Uterus (tissue), 2 donors: ENCODE measurements around the gene CAMK2B.

ENCODE experiments used
- CTCF ChIP-seq, 4 experiments: fragments of 200-600 bp in 2 of 4; fragments of 450-650 bp in 2 of 4; sonication (generic) in 2 of 4; IDR thresholded peaks; one replicate each; pipeline ENCODE4 v1.5.1; 2016 to 2019; ENCODE audit warnings: antibody characterized with exemption in 4 of 4, mild to moderate bottlenecking in 2 of 4, moderate library complexity in 1 of 4
- POLR2A ChIP-seq, 2 donors: fragments of 450-650 bp; IDR thresholded peaks; one replicate each; pipeline ENCODE4 v1.6.1; 2016; ENCODE audit warnings: antibody characterized with exemption in 2 of 2, mild to moderate bottlenecking in 1 of 2, moderate library complexity in 1 of 2

DNA sequence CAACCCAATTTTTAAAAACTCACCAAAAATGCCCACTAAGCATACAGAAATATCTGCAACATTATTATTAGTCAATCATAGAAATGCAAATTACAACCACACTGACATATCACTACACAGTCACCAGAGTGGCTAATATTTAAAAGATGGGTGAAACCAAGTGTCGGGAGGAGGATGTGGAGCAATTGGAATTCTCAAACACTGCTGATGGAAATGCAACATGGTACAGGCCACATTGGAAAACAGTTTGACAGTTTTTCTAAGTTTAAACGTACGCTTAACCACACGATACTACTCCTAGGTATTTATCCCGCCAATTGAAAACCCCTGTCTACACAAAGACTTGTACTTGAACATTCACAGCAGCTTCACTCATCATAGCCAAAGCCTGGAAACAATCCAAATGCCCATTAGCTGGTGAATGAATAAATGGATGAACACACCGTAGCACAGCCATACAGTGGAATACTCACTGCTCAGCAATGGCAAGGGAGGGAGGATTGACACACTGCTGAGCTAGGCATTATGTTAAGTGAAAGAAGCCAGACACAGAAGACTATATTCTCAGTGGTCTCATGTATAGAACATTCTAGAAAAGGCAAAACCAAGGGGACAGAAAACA lies 152.5 kb downstream of the CAMK2B start:
- no peak for TF ChIP-seq CTCF (IDR thresholded peaks at IDR 0.05)
- TF ChIP-seq POLR2A (IDR thresholded peaks at IDR 0.05): no peak
